ENCODE measurements around the gene ALLC.
"Not testable (repeated sequence)": the region's sequence is repeated elsewhere in the genome, so short reads cannot be mapped to it uniquely, and the experiment has no call there.

Gene ALLC

DNA sequence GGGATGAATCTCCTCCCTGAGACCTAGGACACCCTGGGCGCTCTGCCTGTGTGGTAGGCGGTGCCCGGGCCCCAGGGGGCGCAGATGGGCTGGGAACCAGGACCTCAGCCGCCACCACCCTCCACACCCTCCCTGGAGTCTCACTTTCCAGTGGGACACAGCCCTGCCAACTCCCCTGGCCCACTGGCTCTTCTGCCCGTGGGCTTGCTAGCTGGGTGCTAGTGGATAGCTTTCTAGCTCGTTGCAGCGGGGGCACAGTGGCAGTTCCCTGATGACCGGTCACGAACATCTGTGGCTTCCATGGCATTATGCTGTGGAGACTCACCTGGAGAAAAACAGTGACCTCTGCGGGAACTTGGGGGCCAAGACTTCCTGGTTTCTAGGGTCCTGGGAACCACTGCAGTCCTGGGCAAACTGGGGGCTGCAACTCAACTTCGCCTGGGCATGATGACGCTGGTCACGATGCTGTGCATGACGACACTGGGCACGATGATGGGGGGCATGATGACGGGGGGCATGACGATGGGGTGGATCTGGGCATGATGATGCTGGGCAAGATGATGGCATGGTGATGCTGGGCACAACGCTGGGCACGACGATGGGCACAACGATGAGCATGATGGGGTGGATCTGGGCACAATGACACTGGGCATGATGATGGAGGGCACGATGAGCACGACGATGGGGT is 31.0 kb upstream of the ALLC start:
- no peak for DNase-seq

DNA sequence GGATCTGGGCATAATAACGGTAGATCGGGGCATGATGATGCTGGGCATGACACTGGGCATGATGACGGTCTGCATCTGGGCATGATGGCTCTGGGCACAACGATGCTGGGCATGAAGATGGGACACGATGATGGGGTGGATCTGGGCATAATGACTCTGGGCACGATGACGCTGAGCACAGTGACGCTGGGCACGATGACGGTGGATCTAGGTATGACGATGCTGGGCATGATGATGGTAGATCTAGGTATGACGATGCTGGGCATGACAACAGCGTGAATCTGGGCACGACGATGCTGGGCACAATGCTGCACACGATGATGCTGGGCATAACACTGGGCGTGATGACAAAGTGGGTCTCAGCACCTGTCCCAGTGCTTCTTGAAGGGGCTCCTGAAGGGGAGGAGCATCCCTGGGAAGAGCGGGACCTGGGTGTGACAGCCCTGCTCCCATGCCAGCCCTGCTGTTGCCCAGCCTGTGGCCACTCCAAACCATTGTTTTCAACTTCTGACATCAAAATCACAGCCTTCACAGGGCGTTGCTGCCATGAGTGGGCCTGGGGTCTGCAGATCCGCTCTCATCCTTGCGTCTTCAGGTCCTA is 30.4 kb upstream of the ALLC start:
- no peak for DNase-seq

DNA sequence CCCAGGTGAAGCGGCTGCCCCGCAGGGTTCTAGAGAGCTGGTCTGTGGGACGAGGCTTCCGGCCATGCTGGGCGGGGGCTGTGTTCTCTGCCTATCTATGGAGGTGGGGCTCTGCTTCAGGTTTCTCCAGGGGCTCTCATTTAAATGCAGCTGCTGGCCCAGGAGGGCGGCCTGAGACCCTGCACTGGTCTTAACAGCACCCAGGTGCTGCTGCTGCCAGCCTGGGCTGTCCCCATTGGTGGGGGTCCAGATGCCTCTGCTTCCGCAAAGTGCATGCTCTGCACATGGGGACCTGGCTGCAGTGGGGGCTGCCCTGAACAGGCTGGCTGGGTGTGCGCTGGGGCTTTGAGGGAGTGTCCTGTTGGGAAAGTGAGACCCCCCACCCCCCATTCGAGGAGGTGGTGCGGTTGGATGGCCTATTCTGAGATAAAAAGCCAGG is 29.7 kb upstream of the ALLC start:
- no peak for DNase-seq

DNA sequence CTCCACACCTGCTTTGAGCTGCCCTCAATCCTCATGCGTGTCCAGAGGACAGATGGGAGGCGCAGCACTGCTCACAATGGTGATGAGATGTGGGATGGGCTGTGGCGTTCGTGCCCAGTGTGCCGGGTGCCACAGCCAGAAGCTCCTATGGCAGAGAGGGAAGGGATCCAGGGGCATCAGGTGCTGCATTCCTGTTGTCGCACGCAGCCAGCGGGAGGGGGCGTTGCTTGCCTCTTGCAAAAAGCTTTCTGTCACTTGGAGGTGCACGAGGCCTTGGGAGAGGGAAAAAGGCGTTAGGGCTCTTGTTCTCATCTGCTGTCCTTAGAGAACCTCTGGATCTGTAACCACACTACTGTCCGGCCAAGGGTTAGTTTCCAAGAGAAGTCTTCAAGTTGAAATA is 29.2 kb upstream of the ALLC start:
- no peak for DNase-seq

DNA sequence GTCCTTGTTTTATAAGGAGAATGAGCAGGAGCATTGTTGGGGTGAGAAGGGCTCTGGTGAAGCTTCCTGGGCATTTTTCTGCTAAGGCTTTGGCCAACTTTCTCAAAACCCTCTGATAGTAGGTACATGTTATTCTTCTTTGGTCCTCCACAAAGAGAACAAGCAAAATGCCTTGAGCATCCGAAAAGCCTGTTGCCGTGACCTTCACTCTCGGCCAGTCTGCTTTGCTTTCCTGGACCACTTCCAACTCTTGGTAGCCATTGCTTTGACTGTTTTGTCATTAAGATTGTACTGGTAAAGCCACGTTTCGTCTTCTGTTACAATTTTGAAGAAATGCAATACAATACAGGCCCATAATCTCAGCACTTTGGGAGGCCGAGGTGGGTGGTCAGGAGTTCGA is 27.4 kb upstream of the ALLC start:
- no peak for DNase-seq

DNA sequence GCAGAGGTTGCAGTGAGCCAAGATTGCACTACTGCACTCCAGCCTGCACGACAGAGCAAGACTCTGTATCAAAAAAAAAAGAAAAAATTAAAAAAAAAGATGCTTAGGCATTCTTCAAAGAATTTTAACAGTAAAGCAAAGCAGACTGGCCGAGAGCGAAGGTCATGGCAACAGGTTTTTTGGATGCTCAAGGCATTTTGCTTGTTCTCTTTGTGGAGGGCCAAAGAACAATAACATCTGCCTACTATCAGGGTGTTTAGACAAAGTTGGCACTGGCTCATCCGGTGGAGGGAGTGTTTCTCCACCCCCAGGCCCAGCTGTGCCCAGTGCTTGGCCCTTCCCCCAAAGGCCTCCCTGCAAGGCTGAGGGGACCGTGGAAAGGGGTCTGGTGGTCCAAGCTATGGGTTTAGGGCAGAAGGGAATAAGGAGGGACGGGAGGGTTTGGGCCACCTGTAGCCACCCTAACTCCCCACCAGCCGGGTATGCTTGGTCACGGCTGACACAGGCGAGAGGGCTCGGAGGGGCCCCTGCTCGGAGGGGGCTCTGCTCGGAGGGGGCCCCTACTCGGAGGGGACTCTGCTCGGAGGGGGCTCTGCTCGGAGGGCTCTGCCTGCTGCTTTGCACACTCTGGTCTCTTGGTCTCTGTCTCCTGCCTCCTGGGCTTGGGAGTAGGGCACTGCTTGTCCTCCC is 26.7 kb upstream of the ALLC start:
- DNase-seq, result no peak

DNA sequence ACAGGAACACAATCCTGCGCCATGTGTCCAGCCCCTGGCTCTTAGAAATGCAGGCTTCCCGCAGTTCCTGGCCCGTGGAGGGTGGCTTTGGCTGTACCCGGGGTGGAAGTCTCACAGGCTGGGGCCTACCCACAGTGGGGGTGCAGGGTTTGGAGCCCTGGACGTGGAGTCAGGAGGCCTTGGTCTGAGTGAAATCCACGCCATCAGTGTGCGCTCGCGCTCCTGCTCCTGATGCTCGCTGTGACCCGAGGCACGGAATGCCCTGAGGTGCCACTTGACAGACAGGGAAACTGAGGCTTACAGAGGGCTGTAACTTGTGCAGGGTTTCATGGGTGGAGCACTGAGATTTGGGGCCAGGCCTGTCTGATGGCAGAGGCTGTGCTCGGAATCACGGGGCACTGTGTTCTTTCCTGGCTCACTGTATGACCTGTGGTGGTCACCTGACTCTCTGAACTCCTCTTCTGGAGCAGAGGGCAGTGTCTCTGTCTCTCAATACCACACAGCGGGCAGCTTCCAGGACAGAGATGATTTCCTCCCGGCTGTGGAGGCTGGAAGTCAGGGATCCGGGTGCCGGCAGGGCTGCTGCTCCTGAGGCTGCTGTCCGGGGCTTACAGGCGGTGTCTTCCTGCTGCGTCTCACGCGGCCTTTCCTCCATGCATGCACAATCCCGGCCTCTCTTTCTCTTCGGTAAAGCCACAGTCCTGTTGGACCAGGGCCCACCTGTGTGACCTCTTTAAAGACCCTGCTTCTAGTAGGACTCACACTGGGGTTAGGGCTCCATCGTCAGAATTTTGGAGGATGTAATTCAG is 25.9 kb upstream of the ALLC start:
- DNase-seq, result no peak

DNA sequence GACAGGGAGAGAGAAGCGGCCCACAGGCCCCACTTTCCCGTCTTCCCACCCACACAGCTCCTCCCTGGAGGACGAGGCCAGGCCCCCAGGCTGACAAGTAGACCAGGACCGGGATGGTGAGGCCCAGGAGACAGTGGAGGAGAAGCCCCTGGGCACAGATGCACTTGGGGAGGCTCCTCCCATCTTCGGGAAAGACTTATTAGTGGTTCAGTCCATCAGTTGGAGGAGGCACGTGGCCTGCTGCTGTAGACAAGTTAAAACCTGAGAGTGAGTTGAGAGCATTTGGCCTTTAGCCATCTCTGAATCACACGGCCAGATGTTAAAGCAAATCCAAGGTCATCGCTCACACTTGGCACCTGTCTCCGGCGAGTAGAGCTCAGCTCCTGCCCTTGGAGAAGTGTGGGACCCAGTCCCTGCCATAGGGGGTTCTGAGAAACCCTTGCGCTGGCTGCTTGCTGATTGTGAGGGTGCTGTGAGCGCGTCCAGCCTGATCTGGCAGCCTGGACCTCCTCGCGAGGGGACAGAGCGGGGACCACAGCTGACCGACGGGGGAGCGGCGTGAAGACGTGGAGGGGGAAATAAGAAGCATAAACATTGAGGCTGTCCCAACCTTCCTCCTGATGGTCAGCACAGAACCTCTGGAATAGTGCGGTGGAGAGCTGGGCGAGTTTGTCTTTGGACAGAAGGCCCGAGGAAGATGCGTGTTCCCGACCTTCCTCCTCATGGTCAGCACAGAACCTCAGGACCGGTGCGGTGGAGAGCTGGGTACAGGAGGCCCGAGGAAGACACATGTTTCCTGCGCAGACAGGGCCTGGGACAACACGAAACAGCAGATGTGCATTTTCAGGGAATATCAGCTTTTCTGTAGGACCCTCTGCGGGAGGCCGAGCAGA is 24.7 kb upstream of the ALLC start:
- no peak for DNase-seq

DNA sequence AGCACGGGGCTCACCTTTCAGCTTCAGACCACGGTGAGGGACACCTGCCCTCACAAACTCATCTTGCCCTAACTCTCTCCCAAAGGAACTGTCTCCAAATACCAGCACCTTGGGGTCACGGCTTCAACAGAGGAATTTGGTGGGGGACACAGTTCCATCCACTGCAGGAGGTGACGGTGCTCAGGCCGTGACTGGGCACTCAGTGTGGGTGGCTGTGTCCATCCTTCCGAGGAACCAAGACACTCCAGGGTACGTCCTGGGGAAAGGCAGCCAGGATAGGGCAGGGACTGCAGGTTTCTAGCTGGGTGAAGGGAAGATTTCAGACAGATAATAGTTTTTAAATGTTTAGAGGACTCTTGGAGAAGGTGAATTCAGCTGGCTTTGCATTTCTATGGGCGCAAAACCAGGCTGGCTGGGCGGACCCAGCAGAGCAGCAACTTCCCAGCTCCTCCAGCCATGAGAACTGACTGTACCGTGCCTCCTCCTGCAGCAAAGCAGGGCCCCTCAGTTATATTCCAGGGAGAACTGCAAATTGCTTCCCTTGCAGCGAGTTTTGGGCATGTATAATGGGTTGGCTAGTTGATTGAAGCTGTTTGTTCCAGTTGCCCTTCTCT is 23.9 kb upstream of the ALLC start:
- no peak for DNase-seq

DNA sequence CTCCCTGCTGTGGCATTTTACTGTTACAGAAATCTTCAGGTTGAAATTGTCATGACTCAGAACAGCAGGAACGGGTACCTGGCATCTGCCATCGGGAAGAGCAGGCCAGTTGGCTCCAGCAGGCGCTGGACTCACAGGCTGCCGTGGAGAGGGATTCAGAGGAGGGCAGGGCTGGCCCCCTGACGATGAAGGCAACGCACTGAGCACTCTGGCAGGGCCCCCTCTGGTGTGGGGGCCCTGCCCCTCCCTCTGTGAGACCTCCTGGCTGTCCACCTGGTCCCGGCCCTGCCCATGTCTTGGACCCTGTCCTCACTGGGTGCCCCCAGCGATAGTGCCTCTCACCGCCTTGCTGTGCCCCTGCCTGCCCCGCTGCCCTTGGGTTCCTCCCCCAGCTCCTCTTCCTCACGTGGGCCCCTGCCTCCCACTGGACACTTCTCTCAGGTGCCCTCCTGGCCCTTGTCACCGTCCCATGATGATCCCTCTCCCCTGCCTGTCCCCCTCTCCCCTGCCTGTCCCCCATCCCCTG is 23.3 kb upstream of the ALLC start:
- DNase-seq, result no peak

DNA sequence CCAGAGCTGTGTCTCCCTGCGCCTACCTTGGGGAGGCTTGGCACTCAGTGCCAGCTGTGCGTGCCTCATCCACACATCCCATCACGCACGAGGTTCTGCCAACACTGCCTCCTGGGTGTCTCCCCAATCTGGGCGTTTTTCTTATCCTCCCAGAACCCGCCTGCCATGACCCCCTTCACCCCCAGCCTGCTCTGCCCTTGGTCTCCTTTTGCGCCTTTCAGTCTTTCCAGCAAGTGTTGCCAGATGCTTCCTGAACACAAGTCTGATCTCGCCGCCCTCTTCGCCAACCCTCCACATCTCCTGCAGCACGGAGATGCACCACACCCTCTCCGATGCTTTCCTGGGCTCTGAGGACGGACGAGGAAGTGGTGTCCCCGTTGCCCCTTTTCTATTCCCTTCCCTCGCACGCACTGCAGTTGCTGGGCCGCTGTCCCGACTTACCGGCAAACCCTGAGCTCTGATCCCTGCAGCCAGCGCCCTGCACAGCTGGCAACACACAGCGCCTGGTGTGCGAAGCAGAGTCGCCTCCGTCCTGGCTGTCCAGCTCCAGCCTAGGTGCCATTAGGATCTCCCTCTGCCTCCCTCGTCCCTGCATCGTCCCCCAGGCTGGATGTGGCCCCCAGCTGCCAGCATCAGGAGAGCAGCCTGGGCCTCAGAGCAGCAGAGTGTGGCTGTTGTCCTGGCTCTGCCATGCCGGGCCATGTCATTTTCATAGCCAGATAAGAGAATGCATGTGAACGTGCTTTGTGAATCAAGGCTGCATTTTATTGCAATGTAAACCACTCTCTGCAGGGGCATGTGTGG is 22.6 kb upstream of the ALLC start:
- no peak for DNase-seq

DNA sequence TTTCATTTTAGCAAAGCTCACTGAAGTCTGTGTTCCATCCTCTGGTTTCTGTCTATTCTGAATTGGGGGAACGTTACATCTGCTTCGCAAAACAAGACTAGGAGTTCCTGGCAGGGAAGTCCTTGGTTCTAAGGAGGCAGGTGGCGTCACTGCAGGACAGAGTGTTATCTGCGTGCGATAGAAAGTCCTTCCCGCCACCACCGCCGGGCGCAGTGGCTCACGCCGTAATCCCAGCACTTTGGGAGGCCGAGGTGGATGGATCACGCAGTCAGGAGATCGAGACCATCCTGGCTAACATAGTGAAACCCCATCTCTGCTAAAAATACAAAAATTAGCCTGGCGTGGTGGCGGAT is 22.0 kb upstream of the ALLC start:
- not testable (repeated sequence) for DNase-seq

DNA sequence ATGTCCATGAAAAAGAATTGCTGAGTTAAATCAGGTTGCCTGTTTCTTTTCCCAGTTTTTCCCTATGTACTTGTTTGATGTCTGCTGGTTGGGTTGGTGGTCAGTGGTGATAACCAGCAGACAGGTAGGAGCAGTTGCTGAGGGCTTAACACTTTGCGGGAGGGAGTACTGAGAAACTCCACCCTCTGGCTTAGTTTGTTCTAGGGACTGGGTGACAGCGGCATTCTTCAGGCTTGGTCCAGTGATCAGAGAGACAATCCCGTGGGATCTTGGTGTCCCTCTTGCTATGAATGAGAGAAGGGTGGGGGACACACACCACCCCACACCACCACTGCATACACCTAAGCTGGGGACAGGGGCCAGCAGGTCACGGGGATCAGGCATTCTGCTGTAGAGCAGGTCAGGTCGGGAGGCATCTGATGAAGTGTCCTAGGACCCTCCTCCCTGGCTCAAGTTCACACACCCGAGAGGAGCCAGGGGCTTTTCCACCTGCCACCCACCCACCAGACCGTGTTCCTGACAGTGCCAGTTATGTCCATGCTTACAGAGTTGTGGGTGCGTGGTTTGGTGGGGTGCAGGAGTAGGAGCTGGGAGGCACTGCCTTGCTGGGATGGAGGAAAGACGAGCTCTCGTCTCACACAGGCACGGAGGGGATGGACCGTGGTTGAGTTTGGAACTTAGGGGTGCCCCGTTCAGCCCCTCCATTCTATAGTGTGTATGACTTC is 21.3 kb upstream of the ALLC start:
- DNase-seq, result no peak

DNA sequence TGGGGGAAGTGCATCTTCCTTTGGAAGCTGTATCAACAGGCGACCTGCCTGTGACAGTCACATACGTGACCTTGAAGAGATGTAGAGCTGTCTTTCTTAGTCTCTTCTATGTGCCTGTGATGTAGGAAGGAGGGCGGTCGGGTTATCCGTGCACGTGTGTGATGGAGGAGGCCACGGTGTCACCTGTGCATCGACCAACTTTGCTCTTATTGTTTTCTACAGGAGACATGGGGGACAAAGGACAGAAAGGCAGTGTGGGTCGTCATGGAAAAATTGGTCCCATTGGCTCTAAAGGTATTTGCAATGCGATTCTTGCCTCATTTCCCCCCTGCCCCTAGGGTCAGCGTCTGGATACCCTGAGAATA is 20.7 kb upstream of the ALLC start:
- no peak for DNase-seq

DNA sequence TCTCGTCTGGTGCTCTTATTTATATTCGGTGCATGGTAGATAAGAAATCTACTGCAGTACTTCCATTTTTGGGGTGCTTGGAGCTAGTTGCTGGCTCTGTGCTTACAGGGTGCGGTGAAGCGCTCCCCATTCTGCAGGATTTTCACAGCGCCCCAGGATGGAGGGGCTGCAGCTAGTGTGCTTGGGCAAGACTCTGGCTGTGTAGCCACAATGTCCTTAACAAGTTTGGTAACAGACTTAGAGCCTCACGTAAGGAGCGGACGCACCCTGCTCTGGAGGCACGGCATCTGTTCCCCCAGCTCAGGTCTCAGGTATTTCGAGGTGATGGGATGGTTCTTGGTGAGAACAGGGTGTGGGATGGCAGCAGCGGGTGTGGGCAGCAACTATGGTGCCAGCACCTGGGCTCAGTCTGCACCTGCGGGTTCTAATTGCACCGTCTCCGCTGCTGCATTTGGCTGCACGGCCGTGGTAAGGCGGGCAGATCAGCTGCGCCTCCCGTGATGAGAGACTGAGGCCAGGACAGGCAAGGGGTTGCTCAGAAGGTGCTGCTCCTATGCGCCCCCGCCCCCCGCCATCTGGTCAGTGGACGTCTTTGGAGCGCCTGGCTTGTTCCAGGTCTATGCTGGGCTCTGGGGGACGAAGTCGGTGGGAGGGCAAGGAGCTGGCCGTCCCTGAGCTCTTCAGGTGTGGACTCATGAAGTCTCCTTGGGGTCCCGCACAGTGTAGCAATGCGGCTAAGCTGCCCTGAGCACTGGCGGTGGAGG is 20.1 kb upstream of the ALLC start:
- DNase-seq, result no peak

DNA sequence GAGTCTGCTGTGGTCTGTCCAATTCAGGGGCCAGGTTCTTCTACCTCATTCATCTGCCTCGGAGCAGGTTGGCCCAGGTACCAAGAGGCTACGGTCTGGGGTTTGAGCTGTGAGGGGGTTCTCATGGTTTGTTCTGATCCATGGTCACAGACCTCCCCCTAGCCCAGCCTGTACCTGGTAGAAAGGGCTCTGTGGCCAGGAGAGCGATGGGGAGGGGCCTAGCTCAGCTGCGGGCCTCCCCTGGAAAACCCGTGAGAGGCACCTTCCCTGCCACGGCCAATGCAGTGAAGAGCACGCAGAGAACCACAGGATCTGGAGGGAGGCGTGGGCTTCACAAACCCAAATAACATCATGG is 19.6 kb upstream of the ALLC start:
- no peak for DNase-seq

DNA sequence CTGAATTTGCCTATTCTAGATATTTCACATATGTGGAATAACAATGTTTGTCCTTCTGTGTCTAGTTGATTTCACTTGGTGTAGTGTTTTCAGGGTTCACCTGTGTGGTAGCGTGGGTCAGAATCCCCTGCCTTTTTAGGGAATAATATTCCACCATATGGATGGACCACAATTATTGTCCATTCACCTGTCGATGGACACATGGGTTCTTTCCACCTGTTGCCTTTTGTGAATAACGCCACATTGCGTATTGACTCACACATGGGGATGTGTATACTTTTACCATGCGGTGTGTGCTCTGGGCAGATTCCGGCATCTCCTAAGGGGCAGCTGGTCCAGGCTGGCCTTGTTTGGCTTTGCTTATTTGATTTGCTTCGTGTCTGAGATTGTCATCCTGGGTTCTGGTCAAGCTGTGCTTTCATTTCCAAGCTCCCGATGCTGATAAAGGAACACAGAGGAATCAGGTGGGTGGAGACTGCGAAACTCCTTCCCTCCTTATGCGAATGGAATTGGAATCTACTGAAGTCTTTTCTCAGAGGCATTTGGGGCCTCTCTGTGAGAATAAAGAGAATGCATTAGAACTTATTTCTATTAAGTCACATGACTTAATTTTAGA is 18.9 kb upstream of the ALLC start:
- no peak for DNase-seq

DNA sequence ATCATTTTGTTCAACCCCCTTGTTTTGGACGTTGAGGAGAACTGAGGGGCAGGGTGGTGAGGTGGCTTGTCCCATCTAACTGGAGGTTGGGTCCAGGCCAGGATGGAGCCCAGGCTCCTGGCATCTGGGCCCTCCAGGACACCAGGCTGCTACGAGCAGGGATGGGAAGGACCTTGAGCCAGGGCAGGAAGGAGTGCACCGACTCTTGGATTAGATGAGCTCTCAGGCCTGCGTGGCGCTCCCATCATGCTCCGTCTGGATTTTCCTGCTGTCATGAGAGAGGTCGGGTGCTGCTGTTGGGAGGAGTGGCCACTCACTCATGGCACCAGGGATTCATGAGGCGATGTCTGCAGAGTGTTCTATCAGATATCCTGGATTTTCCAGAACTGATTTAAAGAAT is 18.3 kb upstream of the ALLC start:
- no peak for DNase-seq

DNA sequence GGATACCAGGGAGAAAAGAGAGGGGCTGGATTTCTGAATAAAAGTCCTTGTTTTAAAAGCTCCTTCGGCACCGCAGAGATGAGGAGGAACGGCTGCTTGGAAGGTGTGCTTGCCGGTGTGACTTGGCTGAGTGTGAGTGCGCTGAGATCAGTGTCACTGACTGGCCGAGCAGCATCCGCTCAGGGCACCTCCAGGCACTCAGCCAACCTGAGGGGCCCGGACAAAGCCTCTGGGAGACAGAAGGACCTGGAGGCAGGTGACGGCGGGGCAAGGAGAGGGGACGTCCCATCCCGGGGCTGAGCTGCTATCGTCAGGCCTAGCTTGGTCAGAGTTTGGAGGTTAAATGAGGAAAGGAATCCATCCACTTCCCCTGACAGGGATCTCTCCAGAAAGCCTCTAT is 16.8 kb upstream of the ALLC start:
- no peak for DNase-seq
